NCI-H187 treated with DMSO at 0.1 percent for 48 hours (cell line): Measurements from ENCODE around the gene CDH2.

Experiments
- DNase-seq: peaks from one replicate; lab custom pipeline; 2025; lab: John Stamatoyannopoulos, UW

Gene CDH2

DNA sequence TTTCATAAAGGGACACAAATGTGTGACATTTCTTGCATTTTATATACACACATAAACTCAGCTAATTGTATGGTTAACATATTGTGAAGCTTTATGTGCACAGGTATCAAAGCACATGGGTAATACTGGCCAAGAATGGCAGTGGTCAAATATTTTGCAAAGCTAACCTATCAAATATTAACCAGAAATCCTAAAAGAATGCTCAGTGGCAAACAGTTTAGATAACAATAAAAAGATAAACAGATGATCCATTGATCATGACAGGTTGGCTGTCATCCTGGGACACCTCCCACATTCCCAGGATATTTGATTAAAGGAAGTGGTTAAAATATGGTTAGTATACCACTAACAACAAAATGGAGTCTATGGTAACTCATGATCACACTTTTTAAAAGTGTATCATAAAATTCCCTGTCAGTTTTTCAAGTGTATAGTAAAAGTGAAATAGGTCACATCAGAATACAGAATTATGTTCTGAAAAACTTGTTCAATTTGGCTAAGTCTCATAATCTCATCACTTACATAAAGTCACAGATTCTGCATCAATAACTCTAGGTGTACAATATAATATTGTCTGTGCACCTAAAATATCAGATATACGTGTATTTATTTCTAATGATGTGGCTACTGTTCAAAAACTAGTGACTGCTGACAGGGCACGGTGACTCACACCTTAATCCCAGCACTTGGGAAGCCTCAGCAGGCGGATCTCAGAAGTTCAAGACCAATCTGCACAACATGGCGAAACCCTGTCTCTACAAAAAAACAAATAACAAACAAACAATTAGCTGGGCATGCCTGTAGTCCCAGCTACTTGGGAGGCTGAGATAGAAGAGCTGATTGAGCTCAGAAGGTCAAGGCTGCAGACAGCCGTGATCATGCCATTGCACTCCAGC lies 48.9 kb downstream of the CDH2 start:
- no peak for DNase-seq

- no peak for DNase-seq
Measured at GRCh38 chr18:28127228-28127627, 49.7 kb downstream of the CDH2 start.

GRCh38 chr18:28126768-28127167 lies 50.2 kb downstream of the CDH2 start:
- DNase-seq = no peak

DNA sequence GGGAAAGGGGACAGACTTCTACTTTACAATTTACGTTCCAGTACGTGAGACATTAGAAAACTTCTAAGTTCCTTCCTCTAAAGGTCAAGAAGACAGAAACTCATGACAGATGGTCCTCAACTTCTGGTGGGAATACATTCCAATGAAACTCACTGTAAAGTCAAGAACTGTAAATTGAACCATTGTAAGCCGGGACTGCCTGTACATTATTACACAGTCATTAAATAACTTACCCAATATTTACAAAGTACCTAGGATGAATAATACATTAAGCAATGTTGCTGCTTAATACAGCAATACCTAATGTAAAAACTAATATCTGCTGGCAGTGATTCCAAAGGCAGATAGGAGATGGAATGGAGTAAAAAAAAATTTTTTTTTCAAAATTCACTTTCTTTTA lies 51.9 kb downstream of the CDH2 start:
- DNase-seq = no peak

GRCh38 chr18:28124131-28125029 lies 52.5 kb downstream of the CDH2 start:
- DNase-seq = no peak

- no peak for DNase-seq
Measured at GRCh38 chr18:28123401-28124030, 53.4 kb downstream of the CDH2 start.

- no peak for DNase-seq
Measured at GRCh38 chr18:28120828-28121515, 56.0 kb downstream of the CDH2 start.

DNA sequence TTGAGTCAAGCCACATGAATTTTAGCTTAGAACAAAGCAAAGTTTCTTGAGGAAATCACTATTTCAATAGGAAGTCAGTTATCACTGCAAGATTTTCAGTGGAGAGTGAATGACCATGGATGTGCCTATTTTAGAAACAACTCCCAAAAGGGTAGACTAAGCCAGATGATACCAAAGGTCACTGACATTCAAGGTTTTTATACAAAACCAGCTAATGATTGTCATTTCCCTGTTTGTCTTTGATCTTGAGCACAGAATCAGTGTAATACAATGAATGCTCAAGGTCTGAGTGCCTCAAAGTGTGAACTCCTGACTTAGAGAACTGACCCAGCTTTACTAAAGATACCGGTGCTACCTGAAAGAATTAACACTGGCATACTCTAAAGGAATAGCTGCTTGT lies 60.5 kb downstream of the CDH2 start:
- DNase-seq = no peak

DNA sequence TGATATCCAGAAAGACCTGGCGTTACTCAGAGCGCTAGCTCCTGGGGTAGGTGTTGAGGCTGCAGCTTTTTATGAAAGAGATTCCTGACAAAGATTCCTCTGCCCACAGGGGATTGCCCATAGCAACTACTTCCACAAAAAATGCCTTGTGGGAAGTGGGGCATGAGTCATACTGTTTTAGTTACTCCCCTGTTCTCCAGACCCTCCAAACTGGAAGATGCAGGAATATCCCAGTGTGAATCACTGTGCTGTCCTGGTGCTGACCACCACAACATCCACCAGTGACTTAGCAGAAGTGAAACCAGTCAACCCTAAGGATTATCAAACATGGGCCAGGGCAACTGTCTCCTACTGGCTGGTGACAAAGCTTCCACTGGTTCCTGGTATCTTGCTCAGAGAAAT lies 61.8 kb downstream of the CDH2 start:
- DNase-seq = no peak

GRCh38 chr18:28114472-28114871 lies 62.5 kb downstream of the CDH2 start:
- DNase-seq = no peak

DNA sequence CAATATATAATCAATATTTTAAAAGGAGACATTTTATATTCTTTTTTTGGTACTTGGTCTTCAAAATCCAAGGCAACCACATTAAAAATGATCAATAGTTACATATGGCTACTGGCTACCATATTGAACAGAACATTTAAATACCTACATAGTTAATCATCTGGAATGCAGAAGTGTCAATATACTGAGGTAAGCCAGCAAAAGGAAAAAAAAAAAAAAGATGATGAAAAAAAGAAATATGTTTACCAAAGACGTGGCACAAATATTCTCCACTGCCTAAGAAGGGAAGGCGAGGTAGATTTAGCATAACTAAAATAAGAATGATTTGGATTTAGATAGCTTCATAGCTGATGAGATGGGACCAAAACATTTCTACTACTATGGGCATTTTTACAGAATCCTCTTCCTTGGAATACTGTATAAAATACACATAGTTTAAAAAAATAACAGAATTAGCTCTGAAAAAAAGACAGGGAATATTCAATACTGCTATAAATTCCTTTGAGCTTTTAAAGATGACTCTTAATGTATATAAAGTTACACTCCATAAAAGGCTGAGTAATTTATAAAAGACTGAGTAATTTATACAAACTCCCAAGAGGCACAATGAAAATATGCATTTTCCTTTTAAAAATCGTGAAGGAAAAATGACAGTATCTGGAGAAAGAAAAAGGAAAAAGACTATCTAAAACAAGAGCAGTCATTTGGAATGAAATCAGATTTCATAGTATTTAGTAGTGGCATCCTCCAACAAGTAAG lies 63.5 kb downstream of the CDH2 start:
- DNase-seq = no peak

DNA sequence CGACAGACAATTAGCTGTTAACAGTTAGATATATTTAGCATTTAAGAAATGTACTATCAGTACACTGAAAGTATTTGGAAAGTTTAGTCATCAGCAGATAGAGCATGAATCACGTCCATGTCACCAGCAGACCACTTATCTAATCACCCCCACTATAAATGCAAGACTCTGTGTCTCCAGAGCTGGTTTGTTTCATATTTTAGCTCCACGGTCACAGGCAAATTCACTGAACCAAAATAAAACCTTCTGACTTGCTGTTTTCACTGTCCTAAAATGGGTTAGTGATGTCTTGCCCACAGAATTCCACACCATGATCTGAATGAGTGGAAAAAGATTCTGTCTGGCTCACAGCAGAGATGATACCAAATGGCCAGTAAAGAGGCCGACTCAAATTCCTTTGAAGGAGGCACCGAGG lies 64.9 kb downstream of the CDH2 start:
- DNase-seq = no peak

GRCh38 chr18:28110924-28111323 lies 66.0 kb downstream of the CDH2 start:
- DNase-seq = no peak

DNA sequence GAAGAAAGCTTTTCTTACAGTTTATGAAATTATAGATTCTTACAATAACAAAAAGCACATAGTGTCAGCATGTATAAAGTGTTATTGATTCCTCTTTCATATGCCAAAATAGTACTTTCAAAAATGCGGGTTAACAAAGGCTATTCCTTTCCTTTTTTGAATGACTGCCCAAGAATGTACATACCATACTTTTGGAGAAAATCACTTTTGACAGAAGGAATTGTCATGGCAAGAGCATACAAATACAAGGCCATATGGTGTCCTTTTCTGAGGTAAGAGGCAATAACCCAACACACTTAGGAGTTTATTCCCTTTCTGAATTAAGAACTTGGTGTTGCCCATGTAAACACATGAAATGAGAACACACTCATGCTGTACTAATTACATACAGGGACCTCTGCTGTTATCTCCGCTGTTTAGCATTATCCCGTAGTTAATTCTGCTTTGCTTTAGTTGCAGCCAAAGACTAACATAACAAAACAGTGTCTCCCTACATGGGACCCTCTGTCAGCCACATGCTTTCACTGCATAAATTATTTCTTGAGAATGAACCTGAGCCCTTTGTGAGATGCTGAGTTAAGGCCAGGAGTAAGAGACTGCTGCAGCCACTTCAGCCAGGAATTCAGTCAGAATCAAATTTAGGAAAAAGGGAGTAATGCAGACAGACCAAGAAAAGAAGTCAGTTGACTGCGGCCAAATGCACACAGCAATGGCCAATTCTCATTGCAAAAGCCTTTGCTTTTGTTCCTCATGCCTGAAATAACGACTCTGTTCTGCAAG lies 67.0 kb downstream of the CDH2 start:
- no peak for DNase-seq

DNA sequence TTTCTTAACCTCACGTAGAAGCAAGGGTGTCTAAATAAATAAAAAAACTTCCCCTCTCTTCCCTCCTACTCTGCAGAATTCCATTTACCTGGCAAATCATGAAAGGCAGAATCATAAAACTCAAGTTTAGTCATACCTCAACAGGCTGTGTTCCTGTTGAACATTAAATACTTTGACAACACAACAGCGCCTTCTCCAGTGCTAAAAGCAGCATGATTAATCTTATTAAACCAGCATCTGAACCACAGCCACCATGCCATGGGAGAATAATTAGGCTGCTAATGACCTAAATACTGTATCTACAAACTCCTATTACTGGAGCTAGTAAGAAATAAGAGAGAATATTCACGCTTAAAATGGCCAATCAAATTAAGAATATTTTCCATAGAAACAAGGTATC lies 68.1 kb downstream of the CDH2 start:
- DNase-seq = no peak

DNA sequence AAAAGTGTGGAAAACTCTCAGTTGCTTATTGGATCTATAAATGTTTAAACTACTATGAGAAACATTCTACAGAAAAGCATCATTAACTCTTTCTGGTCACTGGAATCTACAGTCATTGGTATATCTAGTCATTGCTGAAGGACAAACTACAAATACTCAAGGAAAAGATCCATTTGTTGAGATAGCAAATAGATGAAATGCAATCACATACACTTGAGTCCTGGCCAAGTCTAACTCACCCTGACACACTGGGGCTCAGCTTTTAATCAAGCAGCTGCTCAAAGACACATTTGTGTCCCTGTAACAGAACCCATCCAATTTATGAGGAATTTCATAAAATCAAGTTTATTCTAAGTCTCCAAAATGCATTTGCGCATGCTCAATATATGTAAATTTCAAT lies 68.7 kb downstream of the CDH2 start:
- DNase-seq = no peak

DNA sequence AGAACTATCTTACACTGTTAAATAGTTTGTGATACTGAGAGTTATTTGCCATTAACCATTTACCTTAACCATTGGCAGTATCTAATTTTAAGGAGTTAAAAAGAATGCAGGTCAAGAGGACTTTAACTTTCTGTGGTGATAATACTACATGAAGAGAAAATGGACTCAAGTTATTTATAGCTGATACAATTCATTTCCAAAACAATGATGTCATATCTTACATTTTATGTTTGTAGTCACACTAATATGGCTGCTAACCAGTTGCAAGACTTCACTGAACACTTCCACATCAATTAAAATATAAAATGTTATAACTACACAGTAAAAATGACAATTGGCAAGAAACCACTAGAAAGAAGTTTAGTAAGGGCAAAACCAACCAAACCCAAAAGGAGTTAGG lies 77.7 kb downstream of the CDH2 start:
- DNase-seq = no peak

GRCh38 chr18:28095631-28096030 lies 81.3 kb downstream of the CDH2 start:
- no peak for DNase-seq

DNA sequence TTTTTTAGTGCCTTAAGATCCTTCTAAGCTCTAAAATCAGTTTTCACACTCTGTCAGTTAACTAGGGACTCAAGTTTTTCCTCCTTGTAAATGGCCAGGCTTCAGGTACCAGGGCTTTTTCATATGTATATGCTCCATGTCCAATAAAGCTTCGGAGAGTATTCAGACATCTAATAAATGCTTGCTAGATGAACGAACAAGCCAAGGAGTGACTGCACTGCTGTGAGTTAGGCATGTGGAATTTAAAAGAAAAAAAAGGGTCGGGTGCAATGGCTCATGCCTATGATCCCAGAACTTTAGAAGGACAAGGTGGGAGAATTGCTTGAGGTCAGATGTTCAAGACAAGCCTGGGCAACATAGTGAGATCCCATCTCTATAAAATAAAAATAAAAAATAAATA lies 81.9 kb downstream of the CDH2 start:
- no peak for DNase-seq

- DNase-seq = no peak
Measured at GRCh38 chr18:28091197-28091596, 85.7 kb downstream of the CDH2 start.
